ENCODE measurements around the gene CISTR.

The CISTR gene

DNA sequence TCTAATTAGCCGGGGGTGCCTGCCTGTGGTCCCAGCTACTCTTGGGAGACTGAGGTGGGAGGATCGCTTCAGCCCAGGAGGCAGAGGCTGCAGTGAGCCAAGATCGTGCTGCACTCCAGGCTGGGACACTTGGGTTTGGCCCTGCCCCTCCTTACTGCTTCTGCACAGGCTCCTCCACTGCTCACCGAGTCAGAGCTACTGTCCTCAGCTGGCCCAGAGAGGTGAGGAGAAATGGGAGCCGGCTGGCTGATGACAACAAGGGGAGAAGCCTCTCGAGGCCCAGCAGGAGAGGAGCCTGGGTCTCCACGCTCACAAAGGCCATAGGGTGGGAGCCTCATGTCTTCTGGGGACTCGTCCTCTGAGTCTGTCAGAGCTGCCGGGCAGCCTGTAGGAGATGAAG lies 38.3 kb downstream of the CISTR start:
- no peak for DNase-seq

DNA sequence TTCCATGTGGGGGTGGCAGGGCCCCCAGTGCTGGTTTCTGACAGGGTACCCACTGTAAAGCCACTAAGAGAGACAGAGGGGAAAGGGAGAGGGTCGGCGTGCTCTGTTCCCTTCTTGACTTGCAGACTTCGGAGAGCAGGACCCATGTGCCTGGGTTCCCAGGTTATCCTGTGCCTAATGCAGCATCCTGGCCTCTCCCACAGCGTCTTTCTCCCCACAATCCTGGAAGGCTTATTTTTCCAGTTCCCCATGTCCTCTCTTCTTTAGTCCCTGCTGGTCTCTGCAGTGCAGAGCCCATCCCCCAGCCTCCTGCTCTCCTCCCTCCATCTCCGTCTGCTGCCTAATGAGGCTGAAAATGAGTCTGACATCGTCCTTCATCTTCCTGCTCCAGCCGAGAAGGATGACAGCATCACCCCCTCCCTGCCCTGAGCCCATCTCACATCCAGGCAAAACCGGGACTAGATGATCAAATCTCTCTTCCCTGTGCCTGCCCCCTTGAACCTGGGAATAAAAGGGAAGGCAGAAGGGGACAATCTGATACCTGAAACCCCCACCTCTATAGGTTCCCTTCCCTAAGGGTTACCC lies 39.6 kb downstream of the CISTR start:
- no peak for DNase-seq

DNA sequence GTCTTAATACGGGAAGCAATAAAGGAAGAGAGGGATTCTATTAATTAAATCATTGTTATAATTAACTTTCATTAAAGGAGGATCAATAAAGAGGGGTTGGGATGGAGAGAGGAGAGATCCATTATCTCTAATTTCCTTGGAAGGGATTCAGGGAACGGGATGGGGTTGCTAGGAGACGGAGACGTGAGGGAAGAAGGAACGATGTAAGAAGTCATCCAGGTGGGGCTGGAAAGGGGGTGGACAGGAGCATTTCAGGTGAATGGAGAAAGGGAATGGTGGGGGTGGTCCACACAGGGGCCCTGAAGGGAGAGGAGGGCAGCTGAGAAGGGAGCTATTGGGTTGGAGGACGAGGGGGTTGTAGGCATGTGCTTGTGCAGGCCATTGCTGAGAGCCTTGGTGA lies 41.7 kb downstream of the CISTR start:
- no peak for DNase-seq

- no peak for DNase-seq
Measured at GRCh38 chr12:53709671-53710070, 42.1 kb downstream of the CISTR start.

DNA sequence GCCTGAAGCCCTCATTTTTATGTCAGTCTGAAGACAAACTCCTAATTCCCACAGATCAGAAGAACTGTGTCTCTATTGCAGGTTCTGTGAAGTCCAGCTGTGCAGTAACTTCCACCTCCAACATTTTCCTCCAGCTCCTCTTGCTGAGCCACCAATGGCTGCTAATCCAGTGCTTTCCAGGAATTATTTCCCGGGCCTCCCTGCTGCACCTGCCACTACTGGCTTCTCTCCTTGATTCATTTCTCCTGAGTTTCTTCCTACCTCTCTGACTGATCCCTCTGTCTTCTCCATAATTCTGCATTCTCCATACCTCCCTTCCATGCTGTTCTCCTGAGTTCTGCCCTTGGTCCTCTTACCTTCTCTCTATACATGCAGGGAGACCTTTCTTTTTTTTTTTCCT lies 45.7 kb downstream of the CISTR start:
- DNase-seq: no peak

DNA sequence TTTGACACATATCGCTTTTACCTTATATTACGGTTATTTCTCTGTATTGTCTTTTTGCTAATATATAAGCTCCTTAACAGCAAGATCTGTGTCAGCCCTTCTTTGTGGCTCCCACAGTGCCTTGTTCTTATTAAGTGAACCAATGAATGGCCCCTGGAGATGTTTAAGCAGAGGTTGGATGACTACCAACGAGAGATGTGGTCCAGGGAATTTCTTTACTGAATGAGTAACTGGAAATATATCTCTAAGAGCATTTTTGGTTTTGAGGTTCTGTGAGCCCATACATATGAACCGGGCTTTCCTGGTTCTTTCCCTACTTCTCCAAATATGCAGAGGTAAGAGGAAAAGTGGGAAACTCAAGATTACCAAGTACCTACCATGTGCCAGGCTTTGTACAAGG lies 48.0 kb downstream of the CISTR start:
- DNase-seq: no peak

DNA sequence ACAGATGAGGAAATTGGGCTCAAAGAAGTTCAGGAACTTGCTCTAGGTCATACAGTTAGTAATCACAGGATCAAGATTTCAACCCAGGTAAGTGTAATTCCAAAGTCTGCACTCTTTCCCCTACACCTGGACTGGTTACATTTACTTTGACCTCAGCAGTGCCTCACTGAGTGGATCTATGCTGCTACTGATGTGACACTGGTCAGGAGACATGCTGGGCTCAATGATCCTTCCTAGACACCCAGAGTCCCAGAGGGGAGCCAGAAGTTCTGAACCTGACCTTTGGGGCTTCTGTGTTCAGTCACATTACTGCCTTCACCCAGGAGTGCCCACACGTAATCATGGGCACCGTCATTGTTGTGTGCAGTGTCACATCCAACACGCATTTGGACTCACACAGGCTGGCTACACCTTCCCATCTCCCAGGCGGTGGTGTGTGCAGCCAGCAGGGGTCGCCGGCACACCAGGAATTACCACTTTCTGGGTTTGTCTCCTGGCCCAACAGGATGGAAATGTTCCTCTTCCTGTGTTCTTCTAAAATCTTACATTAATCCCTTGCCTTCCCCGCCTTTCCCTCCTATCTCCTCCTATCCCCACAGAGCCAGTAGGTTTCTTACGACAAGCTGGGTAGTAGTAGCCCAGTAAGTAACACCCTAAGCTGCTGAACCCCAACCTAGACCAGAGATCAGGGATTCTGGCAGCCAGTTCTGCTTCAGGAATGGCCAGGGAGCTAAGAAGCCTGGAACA lies 50.1 kb downstream of the CISTR start:
- peak; percentile 42 for DNase-seq

- no peak for DNase-seq
Measured at GRCh38 chr12:53700567-53700966, 51.2 kb downstream of the CISTR start.

DNA sequence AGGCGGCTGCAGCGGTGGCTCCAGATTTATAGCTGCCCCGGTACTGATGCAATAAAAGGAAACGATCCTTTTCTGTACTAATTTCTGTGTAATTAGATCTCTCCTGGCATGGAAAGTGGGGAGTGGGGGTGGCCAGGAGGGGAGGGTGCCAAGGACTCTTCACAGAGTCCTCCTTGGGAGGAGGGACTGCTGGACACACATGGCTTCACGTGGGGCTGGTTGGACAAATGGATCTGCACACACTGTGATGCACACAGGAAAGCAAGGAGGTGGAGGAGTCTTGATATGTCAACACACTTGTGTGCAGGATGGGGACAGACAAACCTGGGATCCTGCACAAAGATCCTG lies 52.1 kb downstream of the CISTR start:
- DNase-seq: no peak

- DNase-seq: no peak
Measured at GRCh38 chr12:53698948-53699677, 52.7 kb downstream of the CISTR start.

GRCh38 chr12:53696655-53697331 lies 55.0 kb downstream of the CISTR start:
- no peak for DNase-seq

Measured in NK-92 treated with Interleukin-12 subunit alpha and Interleukin-12 subunit beta, amount 100 ng/mL, for 24 hours (cell line).